NCI-H446 treated with DMSO at 0.1 percent for 48 hours (cell line): ENCODE data around the gene RUNX1.

Experiments used
- DNase-seq: peaks from one replicate; lab custom pipeline; 2025; lab: John Stamatoyannopoulos, UW

The RUNX1 gene

DNA sequence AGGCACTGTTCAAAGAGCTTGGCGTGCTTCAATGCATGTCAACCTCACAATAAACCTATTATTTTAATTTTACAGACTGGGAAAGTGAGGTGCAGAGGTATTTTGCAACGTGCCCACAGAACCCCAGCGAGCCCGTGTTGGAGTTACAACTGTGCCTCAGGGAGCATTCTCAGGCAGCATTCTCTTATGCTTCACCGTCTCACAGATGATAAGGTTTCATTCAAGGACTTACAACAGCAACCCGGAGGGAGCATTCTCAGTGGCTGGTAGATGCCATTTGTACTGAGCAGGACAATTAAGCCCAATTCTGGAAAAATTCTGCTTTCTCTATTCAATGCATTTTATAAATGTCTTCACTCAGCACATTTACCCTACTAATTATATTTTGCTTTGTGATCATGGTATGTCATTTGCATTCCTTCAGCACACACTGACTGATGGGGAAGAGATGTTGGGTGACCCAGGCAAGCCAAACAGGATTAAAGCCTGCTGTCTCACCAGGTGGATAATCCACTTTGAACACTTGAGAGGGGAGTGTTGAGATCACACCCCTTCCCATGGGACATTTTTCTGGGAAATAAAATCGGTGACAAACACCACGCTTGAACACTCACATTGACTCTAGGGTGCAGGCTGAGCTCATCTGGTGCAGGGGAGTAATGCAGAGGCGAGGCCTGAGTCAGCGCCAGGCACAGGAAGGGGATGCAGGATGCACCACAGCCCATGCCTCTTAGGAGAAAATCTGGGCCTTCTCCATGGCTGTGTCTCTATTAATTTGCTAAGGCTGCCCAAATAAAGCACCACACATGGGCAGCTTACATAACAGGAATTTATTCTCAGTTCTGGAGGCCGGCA lies 266.4 kb downstream of the RUNX1 start:
- DNase-seq = no peak

DNA sequence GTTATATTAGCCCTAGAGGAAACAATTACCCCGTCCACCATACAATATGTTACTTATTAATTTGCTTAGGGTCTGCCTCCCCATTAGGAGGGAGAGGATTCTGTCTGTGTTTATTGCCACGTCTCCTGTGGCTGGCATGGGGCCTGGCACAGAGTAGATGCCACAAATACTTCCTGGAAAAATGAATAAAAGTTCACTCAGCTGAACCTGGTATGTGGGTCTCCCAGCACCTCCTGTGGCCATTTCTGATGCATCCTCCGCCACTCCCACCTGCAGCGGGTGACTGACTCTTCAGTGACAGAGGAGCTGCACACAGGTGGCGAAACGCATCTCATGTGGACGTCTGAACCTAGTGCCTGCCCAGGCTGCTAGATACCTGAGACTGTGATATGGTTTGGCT lies 267.6 kb downstream of the RUNX1 start:
- DNase-seq = no peak

DNA sequence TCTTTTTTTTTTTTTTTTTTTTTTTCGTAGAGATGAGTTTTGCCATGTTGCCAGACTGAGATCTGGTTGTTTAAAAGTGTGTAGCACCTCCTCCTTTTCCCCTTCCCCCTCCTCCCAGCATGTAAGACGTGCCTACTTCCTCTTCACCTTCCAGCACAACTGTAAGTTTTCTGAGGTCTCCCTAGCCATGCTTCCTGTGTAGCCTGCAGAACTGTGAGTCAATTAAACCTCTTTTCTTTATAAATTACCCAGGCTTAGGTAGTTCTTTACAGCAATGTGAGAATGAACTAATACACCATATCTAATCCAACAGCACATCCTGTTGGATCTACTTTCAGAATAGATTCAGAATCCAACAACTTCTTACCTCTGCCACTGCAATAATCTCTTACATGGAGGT lies 269.2 kb downstream of the RUNX1 start:
- DNase-seq = no peak

DNA sequence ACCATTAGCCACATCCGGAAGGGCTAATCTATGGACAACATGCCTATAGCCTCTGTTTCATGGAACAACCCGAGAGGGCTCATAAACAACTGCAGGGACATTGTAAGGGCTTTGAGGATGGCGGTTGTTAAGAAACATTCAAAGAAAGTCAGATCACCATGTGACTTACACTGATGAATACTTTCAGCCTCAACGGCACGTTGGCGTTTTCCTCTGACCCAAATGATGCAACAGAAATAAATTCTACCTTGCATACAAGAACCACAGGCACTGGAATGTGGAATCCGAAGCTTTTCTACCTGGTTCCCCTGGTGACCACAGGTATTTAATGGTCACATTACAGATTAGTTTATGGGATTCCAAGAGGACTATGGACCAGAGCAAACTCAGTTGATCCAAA lies 273.3 kb downstream of the RUNX1 start:
- no peak for DNase-seq

GRCh38 chr21:34774750-34775149 lies 274.4 kb downstream of the RUNX1 start:
- DNase-seq = no peak

DNA sequence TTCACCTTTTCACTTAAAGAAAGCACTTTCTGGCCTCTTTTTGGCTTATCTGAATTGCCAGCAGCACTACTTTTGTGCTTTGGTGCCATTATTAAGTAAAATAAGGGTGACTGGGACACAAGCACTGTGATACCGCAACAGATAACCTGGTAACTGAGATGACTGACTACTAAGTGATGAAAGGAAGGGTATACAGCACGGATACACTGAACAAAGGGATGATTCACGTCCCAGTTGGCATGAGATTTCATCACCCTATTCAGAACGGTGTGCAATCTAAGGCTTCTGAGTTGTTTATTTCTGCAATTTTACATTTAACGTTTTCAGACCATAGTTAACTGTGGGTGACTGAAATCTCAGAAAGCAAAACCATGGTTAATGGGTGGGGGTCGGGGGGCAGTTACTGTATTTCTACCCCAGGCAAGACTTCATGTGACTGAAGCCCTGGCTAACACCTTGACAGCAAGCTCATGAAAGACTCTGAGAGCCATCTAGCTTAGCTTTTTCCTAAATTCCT lies 277.5 kb downstream of the RUNX1 start:
- no peak for DNase-seq

GRCh38 chr21:34770576-34770975 lies 278.5 kb downstream of the RUNX1 start:
- no peak for DNase-seq

DNA sequence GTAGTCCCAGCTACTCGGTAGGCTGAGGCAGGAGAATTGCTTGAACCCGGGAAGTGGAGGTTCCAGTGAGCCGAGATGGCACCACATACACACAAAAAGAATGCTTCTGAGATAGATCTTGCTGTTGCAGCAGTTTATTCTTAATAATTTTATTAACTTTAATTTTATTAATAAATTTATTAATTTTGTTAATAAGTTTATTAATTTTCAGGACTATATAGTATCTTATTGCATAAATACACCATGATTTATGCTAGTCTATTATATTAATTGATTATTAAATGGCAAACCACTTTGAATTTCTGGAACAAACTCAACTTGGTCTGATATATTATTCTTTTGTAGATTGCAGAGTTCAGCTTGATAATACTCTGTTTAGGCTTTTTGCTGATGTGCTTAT lies 280.8 kb downstream of the RUNX1 start:
- no peak for DNase-seq

DNA sequence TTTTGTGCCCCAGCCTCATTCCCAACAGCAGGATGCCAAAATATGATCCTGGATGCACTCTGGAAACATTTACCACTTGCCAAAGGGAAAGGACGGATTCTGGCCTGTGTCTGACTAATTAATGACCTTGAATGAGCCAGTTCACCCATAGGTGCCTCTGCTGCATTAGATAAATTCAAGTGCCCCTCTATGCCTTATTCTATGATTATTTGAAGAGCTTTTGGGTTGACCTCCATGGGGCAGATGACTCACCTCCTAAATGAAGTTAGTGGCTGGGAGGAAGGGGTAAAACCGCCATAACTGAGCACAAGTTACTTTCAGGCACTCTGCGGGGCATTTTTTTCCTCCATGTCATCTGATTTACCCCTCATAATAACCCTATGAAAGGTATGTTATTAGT lies 282.2 kb downstream of the RUNX1 start:
- DNase-seq = no peak

DNA sequence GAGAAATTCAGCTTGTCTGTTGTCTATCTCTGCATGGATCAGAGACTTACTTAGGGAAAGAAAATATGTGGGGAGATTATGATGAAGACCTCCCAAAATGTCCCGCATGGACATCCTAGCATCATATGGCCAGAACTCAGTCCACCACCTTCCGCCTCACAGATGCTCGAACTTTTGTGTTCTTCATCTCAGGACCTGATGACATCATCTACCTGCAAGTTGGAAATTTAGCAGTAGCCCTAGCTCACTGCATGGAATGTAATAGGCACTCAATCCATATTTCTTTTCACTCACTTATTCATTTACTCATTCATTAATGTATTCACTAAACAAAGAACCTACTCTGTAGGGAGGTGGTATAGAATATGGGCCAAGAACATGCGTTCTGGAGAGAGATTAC lies 283.5 kb downstream of the RUNX1 start:
- DNase-seq = no peak

DNA sequence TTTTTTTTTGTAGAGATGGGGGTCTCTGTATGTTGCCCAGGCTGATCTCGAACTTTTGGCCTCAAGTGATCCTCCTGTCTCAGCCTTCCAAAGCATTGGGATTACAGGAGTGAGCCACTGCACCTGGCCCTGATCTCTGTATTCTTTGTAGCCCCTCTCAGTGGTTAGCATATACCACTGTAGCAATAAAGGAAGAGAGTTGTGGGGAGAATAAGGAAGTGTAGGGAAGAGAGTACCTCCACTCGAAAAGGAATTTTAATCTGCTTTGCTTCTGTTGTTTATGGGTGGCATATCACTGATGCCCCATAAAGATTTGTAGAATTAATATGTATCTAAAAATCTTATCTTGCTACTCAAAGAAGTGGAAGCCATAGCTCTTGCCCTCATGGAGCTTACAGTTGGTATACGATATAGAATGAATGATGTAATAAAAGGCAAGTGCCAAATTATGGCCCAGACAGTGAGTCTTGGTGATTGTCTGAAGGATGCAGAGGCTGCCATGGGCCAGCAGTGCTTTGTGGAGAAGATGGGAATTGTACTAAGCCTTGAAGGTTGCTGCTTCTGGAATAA lies 284.3 kb downstream of the RUNX1 start:
- no peak for DNase-seq

GRCh38 chr21:34762786-34763185 lies 286.3 kb downstream of the RUNX1 start:
- no peak for DNase-seq

GRCh38 chr21:34761758-34762330 lies 287.3 kb downstream of the RUNX1 start:
- no peak for DNase-seq

- DNase-seq = no peak
Measured at GRCh38 chr21:34754690-34755647, 294.1 kb downstream of the RUNX1 start.

GRCh38 chr21:34748862-34749261 lies 300.2 kb downstream of the RUNX1 start:
- DNase-seq = no peak

DNA sequence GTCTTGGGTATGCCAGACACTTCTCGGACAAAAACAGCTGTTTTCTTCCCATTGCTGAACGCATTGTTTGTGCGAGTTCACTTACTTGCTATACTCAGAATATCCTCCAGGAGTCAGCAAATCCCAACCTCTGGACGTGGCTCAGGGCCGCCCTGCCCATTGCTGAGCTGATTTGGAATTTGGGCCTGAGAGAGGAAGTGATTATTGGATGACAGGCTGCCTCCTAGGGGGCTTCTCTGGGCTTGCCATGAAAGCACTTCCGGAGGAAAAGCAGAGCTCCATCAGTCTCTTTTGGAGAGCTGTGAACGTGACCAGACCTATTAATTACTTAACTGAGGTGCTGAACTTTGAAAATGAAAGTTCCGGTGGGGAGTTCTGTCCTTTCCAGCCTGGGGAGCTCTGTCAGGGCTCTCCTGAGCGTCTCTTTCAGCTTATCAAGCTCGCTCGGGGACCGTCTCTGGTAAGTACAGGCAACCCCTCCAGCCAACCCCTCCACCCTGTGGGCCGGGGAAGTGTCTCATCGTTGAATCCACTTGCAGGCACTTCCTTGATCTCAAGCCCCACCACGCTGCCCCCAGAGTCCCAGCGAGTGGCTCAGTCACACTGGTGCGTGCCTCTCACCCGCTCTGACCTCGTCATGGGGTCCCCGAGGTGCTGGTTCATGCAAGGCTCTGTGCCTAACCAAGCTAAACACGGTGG lies 303.4 kb downstream of the RUNX1 start:
- DNase-seq = peak; percentile 17

GRCh38 chr21:34744801-34745200 lies 304.3 kb downstream of the RUNX1 start:
- DNase-seq = no peak

- DNase-seq = no peak
Measured at GRCh38 chr21:34743831-34744230, 305.3 kb downstream of the RUNX1 start.

- no peak for DNase-seq
Measured at GRCh38 chr21:34743285-34743684, 305.8 kb downstream of the RUNX1 start.

GRCh38 chr21:34740198-34740597 lies 308.9 kb downstream of the RUNX1 start:
- no peak for DNase-seq
